B cell (primary cell): ENCODE results near the gene HJURP.

Experiments used
- CTCF ChIP-seq: fragments of 200-600 bp; IDR thresholded peaks from one replicate; pipeline ENCODE4 v1.8.0; 2022; ENCODE audit warnings: antibody characterized with exemption, mild to moderate bottlenecking
- EZH2 ChIP-seq: IDR thresholded peaks from 2 replicates; pipeline ENCODE4 v1.6.1; 2012; ENCODE audit warnings: borderline replicate concordance, low read depth, mild to moderate bottlenecking, moderate library complexity, low read length; ENCODE audit not compliant: insufficient read depth, poor library complexity, severe bottlenecking

DNA sequence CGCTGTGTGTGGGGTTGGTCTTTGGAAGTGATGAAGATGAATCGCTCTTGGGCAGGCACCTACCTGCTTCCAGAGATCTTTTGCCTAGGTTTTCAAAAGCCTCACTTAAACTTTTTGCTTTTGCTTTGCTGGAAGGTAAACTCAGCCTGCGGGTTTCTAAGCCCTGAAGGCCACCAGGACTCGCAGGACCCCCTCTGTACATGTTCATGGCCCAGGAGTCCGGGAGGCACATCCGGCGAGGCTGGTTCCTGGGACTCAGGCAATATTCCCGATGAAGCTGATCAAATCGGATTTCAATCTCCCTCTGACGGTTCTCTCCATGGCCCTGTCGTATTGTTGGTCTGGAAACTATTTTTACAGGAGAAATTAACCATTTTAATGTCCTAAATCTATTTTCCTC is 13.2 kb downstream of the HJURP start:
- no peak for TF ChIP-seq CTCF
- no peak for TF ChIP-seq EZH2
